K562 (cell line): ENCODE measurements around the gene HMGCL. TPM values are rescaled to one million over a fixed set of nuclear protein-coding genes. Genes with fewer than 3 reads are reported as not detected.

Source experiments
- ATAC-seq: fragments of 200-7000 bp; cut with Tn5 transposase; 3 replicates; pipeline ENCODE4 v1.9.1; 2020; ENCODE audit warnings: moderate library complexity
- BruUV-seq: library from RNA; stranded (reverse); fragments of 400-500 nt; replicated peaks from 2 replicates; lab custom pipeline; 2021; lab: Mats Ljungman, UMichigan
- CTCF ChIA-PET: fragments of 300-600 bp; formaldehyde crosslinking; extraction: SDS; loops from one replicate; lab custom pipeline; 2021; ENCODE audit warnings: low intra/inter-chr PET ratio; lab: Yijun Ruan, JAX
- POLR2A ChIA-PET: fragments of 300-600, 350-650 bp; sonication (Branson Sonifier 250); formaldehyde crosslinking; extraction: SDS; loops from one replicate; lab custom pipeline; 2021; ENCODE audit warnings: antibody characterized with exemption, inconsistent platforms; lab: Yijun Ruan, JAX
- DNase-seq, 4 experiments: peaks; one replicate each; pipeline versions ENCODE4 v3.0.0 to v3.0.0-alpha.2; 2011 to 2018; ENCODE audit warnings: low spot score in 3 of 4, mixed read lengths in 3 of 4; ENCODE audit errors: extremely low read depth in 1 of 4
- FAIRE-seq: peaks from 2 replicates; lab custom pipeline; 2011; peaks lifted over from hg19 to GRCh38; lab: Jason Lieb, UNC
- H2AFZ ChIP-seq: 2 replicates; pipeline ENCODE4 v1.6.0; 2011; ENCODE audit warnings: low read depth, low read length, control low read depth, inconsistent platforms
- H3K27ac ChIP-seq: fragments of 200-600 bp; 3 replicates; pipeline ENCODE4 v1.8.0; 2011; ENCODE audit warnings: low read depth, mild to moderate bottlenecking, control low read depth, inconsistent platforms, low read length, moderate library complexity, mixed read lengths; ENCODE audit errors: extremely low read depth
- H3K27me3 ChIP-seq, 2 experiments: fragments of 300-600 bp in 1 of 2; 2 replicates in 1 of 2; 3 replicates in 1 of 2; pipeline versions ENCODE4 v1.6.0 to v1.8.0; 2011; ENCODE audit warnings: inconsistent platforms in 2 of 2, low read length in 2 of 2, mild to moderate bottlenecking in 1 of 2, mixed read lengths in 1 of 2, moderate library complexity in 1 of 2; ENCODE audit not compliant: control insufficient read depth in 2 of 2, insufficient read depth in 2 of 2
- H3K36me3 ChIP-seq: fragments of 300-600 bp; 3 replicates; pipeline ENCODE4 v1.8.0; 2011; ENCODE audit warnings: mild to moderate bottlenecking, low read length, inconsistent platforms; ENCODE audit not compliant: control insufficient read depth, insufficient read depth
- H3K4me1 ChIP-seq, 2 experiments: fragments of 200-600 bp in 1 of 2; replicated peaks in 1 of 2; 2 replicates in 1 of 2; 3 replicates in 1 of 2; pipeline versions ENCODE4 v1.5.1 to v1.8.0; 2011; ENCODE audit warnings: inconsistent platforms in 2 of 2, low read length in 2 of 2, mild to moderate bottlenecking in 1 of 2, mixed read lengths in 1 of 2, moderate library complexity in 1 of 2; ENCODE audit not compliant: control insufficient read depth in 2 of 2, insufficient read depth in 2 of 2
- H3K4me2 ChIP-seq: 2 replicates; pipeline ENCODE4 v1.6.1; 2011; ENCODE audit warnings: low read length, control low read depth, inconsistent platforms, mixed read lengths; ENCODE audit not compliant: insufficient read depth
- H3K4me3 ChIP-seq: fragments of 200-600 bp; sonication (generic), shearing (Covaris generic); 2 replicates; pipeline ENCODE4 v1.5.1; 2016; ENCODE audit warnings: control low read depth, inconsistent platforms
- H3K79me2 ChIP-seq: fragments of 200-600 bp; 3 replicates; pipeline ENCODE4 v1.8.0; 2011; ENCODE audit warnings: low read length, inconsistent platforms; ENCODE audit not compliant: control insufficient read depth, insufficient read depth
- H3K9ac ChIP-seq, 2 experiments: 2 replicates each; pipeline versions ENCODE4 v1.6.0 to v1.6.1; 2011; ENCODE audit warnings: low read depth in 2 of 2, low read length in 2 of 2, control low read depth in 1 of 2, inconsistent platforms in 1 of 2, mild to moderate bottlenecking in 1 of 2, mixed read lengths in 1 of 2; ENCODE audit not compliant: insufficient read depth in 1 of 2
- H3K9me1 ChIP-seq: one replicate; pipeline ENCODE4 v1.6.0; 2011; ENCODE audit warnings: inconsistent platforms, mild to moderate bottlenecking, low read length, moderate library complexity; ENCODE audit not compliant: control insufficient read depth, insufficient read depth
- H3K9me3 ChIP-seq: replicated peaks from 2 replicates; pipeline ENCODE4 v1.5.1; 2011; ENCODE audit warnings: low read depth, low read length, inconsistent platforms; ENCODE audit not compliant: control insufficient read depth, insufficient read depth
- H4K20me1 ChIP-seq: replicated peaks from 2 replicates; pipeline ENCODE4 v1.6.1; 2011; ENCODE audit warnings: low read length, inconsistent platforms, mixed read lengths; ENCODE audit not compliant: control insufficient read depth, insufficient read depth
- CBFA2T2 ChIP-seq: fragments of 450-650 bp; conservative IDR thresholded peaks from 2 replicates; pipeline ENCODE4 v1.6.1; 2017; ENCODE audit warnings: mild to moderate bottlenecking
- GABPA ChIP-seq: fragments of 200-800 bp; sonication (Bioruptor generic); conservative IDR thresholded peaks from 2 replicates; pipeline ENCODE4 v1.6.1; 2016; ENCODE audit warnings: low read depth, missing genetic modification characterization, missing compliant biosample characterization
- HMBOX1 ChIP-seq: sonication (generic); IDR thresholded peaks from 2 replicates; pipeline ENCODE4 v1.6.1; 2016
- ILF3 ChIP-seq: fragments of 450-650 bp; IDR thresholded peaks from 2 replicates; pipeline ENCODE4 v1.6.1; 2018; ENCODE audit warnings: antibody characterized with exemption, mild to moderate bottlenecking, moderate library complexity, borderline replicate concordance
- ILK ChIP-seq: fragments of 450-650 bp; IDR thresholded peaks from 2 replicates; pipeline ENCODE4 v1.6.1; 2016; ENCODE audit warnings: missing genetic modification characterization, low read depth, mild to moderate bottlenecking, missing compliant biosample characterization, moderate library complexity, borderline replicate concordance
- NR0B1 ChIP-seq: fragments of 450-650 bp; IDR thresholded peaks from one replicate; pipeline ENCODE4 v1.6.1; 2018; ENCODE audit warnings: mild to moderate bottlenecking, moderate library complexity; ENCODE audit not compliant: partially characterized antibody
- RERE ChIP-seq: sonication (generic); formaldehyde crosslinking; IDR thresholded peaks from 2 replicates; pipeline ENCODE4 v1.8.0; 2023; ENCODE audit warnings: missing genetic modification reagents, mild to moderate bottlenecking, borderline replicate concordance
- SAFB ChIP-seq: fragments of 200-400 bp; formaldehyde crosslinking; IDR thresholded peaks from 2 replicates; pipeline ENCODE4 v1.6.1; 2017; ENCODE audit warnings: low read depth, low read length, borderline replicate concordance
- ZBTB1 ChIP-seq: sonication (generic); formaldehyde crosslinking; IDR thresholded peaks from 2 replicates; pipeline ENCODE4 v1.8.1; 2023; ENCODE audit warnings: missing genetic modification reagents, low read depth, mild to moderate bottlenecking, borderline replicate concordance
- ZNF184 ChIP-seq: sonication (generic); formaldehyde crosslinking; IDR thresholded peaks from 2 replicates; pipeline ENCODE4 v1.5.0; 2020; ENCODE audit warnings: missing genetic modification reagents
- ZNF217 ChIP-seq: sonication (generic); formaldehyde crosslinking; IDR thresholded peaks from 2 replicates; pipeline ENCODE4 v1.8.0; 2022; ENCODE audit warnings: mild to moderate bottlenecking, missing genetic modification reagents
- WGBS: fragments of 100-300 bp; shearing (Covaris generic); methylation state at CpG from one replicate; pipeline ENCODE4 v1.1.6; 2016; ENCODE audit warnings: low coverage, mixed read lengths; ENCODE audit not compliant: insufficient coverage; ENCODE audit errors: missing lambda C conversion rate; 5-methylcytosine and 5-hydroxymethylcytosine counted together
- in situ Hi-C: fragments of 300-500 bp; cut with MboI; formaldehyde crosslinking; loops from 4 replicates; pipeline ENCODE4 v1.15.0; 2018; ENCODE audit warnings: inconsistent platforms, mixed read lengths
- intact Hi-C: fragments of 100-400 bp; cut with micrococcal nuclease; formaldehyde crosslinking; loops from 2 replicates; pipeline ENCODE4 v1.14.2; 2022
- polyA plus RNA-seq, 8 experiments: library from polyadenylated mRNA; depleted of rRNA in 4 of 8; stranded (reverse) in 5 of 8; unstranded in 3 of 8; fragments of >200 nt; fragmentation: Nextera tagmentation in 2 of 8; fragmentation: Illumina TruSeq in 1 of 8; extraction: Ambion mirVana in 2 of 8; extraction: Trizol in 1 of 8; gene quantifications; 2 replicates each; pipeline versions ENCODE4 v1.2.1 to v1.2.3, GENCODE V29; 2011 to 2014; ENCODE audit warnings: inconsistent platforms in 1 of 8, missing spikeins in 1 of 8
- total RNA-seq, 7 experiments: library from RNA; depleted of rRNA in 6 of 7; stranded (reverse); fragments of >200 nt in 6 of 7; fragmentation: Illumina TruSeq in 2 of 7; extraction: Trizol in 2 of 7; gene quantifications; 2 replicates each; pipeline versions ENCODE4 v1.2.1 to v1.2.3, GENCODE V29; 2011 to 2021; ENCODE audit warnings: low replicate concordance in 1 of 7

Gene HMGCL
- total and polyA plus RNA-seq, 9 of the 15 experiments (the other 6 are each of a cell fraction or from before 2014, with no cell fraction given), result 18.0 to 82.2 (median 24.2) TPM

GRCh38 chr1:23777979-23778814 is 47.0 kb downstream of the HMGCL start, which contains the start of gene PITHD1:
TSS of gene PITHD1 (plus strand) at chr1:23778418. CDS start at chr1:23778516, 98 bp downstream.
- POLR2A ChIA-PET, result interaction anchor here (0.6 to 7.8 kb wide), 26 partner anchors 10 to 576 kb away, joined by 3 to 197 read pairs (median 4); partner anchors contain the start of genes LYPLA2, PNRC2 and RPL11
- CTCF ChIA-PET, result no interaction called here
- FAIRE-seq, result peak; percentile 94
- TF ChIP-seq HMBOX1, result no peak; the same call in 1 of the 2 replicates
- peak; percentile 95 for TF ChIP-seq CBFA2T2
- TF ChIP-seq ZNF184 (CRISPR knock-in tag), result no peak
- TF ChIP-seq ILK (tag), result no peak
- TF ChIP-seq ILF3, result peak; percentile 85; the same call in 1 of the 2 replicates
- peak; percentile 96 for TF ChIP-seq GABPA (tag)
- TF ChIP-seq ZBTB1 (CRISPR knock-in tag), result no peak; the same call in 1 of the 2 replicates
- no peak for TF ChIP-seq ZNF217 (CRISPR knock-in tag)
- TF ChIP-seq RERE (CRISPR knock-in tag), result no peak
- TF ChIP-seq NR0B1, result no peak
- TF ChIP-seq SAFB, result no peak

More at GRCh38 chr1:23777979-23778814, 47.0 kb downstream of the HMGCL start, which contains the start of gene PITHD1:
- Histone ChIP-seq H3K4me1 (peaks cover 12 to 42% of the 10 kb centered on the region in 2 experiments; a peak in 3 of 5 replicates), H3K4me3 (peak within 1 kb of the TSS; percentile 78), H3K9me1 (no peaks in the 10 kb centered on the region), H3K36me3 (peaks cover 39% of the 10 kb centered on the region), H3K4me2 (peak within 1 kb of the TSS; percentile 100), H3K9me3 (no peaks in the 10 kb centered on the region), H3K27me3 (no peaks in the 10 kb centered on the region), H2AFZ (peak within 1 kb of the TSS; percentile 95), H3K79me2 (peaks cover 88% of the 10 kb centered on the region), H3K9ac (peak within 1 kb of the TSS; percentile 89 to 98), H4K20me1 (0 out of 2 replicates have a peak, but pooled peaks cover 8% of the 10 kb centered on the region), H3K27ac (peak within 1 kb of the TSS; percentile 97)
- under 1% methylated on average over 76 of the region's 91 CpGs for WGBS
- intact Hi-C loops (loop anchor here (1.0 kb wide), 1 partner anchor 22 kb away; the partner anchor contains the start of gene GALE), in situ Hi-C loops (no loop called here)
- DNase-seq (peak; percentile 96 to 99 (median 98)), ATAC-seq (peak; percentile 88)
- no TSS peak for BruUV-seq
